SH-SY5Y (cell line): ENCODE measurements around the gene NLRC3.

Source experiments
- GATA2 ChIP-seq: IDR thresholded peaks from 2 replicates; pipeline ENCODE4 v1.6.1; 2011; ENCODE audit warnings: mild to moderate bottlenecking, low read depth, low read length
- GATA3 ChIP-seq: IDR thresholded peaks from 2 replicates; pipeline ENCODE4 v1.6.1; 2011; ENCODE audit warnings: low read depth, mild to moderate bottlenecking, low read length, moderate library complexity

- TF ChIP-seq GATA2, result no peak
- TF ChIP-seq GATA3, result no peak
These were observed 10.2 kb downstream of the NLRC3 start for GRCh38 chr16:3566990-3567389.
